ENCODE data around the gene LRPAP1.

DNA sequence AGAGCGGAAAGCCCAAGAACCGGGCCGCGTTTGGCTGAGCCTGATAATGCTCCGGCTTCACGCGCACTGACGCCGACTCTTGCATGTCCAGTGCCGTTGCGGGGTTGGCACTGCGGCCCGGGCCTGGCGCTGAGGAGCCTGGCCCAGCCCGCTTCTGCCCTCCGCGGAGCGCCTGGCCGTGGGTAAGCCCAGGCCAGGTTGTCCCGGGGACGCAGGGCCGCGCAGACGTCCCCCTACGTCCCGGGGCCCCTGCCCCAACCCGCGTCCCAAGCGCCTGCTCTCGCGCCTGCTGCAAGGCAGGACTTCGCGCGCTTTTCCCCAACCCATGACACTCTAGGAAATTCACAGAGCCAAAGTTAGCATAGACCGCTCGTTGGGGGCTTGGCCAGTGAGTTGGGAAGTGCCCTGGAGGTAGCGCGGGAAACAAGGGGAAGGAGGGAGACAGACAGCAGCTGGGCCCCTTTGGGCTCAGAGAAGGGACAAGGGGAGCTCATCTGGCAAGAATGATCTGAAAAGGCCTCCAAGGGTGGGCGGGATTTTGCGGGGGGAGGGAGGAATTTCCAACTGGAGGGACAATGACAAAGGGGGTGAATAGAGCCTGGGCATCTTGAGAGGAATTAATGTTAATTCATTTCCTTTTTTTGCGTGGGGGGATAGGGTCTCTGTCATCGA lies 665 bp upstream of the LRPAP1 start:
- TF ChIP-seq TCF7L2 (IDR thresholded peaks at IDR 0.05; ENCODE audit: low read depth, low read length) (no peak), POLR2AphosphoS5 (IDR thresholded peaks at IDR 0.05; ENCODE audit: low read depth, low read length) (no peak)

All from Panc1 (cell line).